K562 (cell line): Measurements from ENCODE around the gene C6orf47. TPM values are rescaled to one million over a fixed set of nuclear protein-coding genes. Genes with fewer than 3 reads are reported as not detected.

Source experiments
- CHD7 ChIP-seq: fragments of 200-600 bp; sonication (generic); IDR thresholded peaks from one replicate; pipeline ENCODE4 v1.6.1; 2012; ENCODE audit warnings: mild to moderate bottlenecking, low read depth, low read length, inconsistent platforms
- DLX4 ChIP-seq: fragments of 250-450 bp; sonication (Bioruptor Pico); IDR thresholded peaks from 2 replicates; pipeline ENCODE4 v1.6.1; 2021; ENCODE audit warnings: mild to moderate bottlenecking
- FOXP4 ChIP-seq: sonication (generic); formaldehyde crosslinking; IDR thresholded peaks from 2 replicates; pipeline ENCODE4 v1.8.0; 2022; ENCODE audit warnings: mild to moderate bottlenecking, missing genetic modification reagents, borderline replicate concordance
- HLTF ChIP-seq: fragments of 450-650 bp; IDR thresholded peaks from 2 replicates; pipeline ENCODE4 v1.6.1; 2016
- HNRNPUL1 ChIP-seq: fragments of 200-400 bp; formaldehyde crosslinking; IDR thresholded peaks from 2 replicates; pipeline ENCODE4 v1.6.1; 2017; ENCODE audit warnings: low read length
- HSF4 ChIP-seq: fragments of 250-450 bp; sonication (Bioruptor Pico); IDR thresholded peaks from 2 replicates; pipeline ENCODE4 v2.1.2; 2022; ENCODE audit warnings: mild to moderate bottlenecking, moderate library complexity, borderline replicate concordance
- L3MBTL2 ChIP-seq: fragments of 450-650 bp; IDR thresholded peaks from 2 replicates; pipeline ENCODE4 v1.6.1; 2016; ENCODE audit warnings: mild to moderate bottlenecking, moderate library complexity
- PHF8 ChIP-seq: fragments of 200-600 bp; sonication (generic); IDR thresholded peaks from 2 replicates; pipeline ENCODE4 v1.6.1; 2012; ENCODE audit warnings: mixed run types, mild to moderate bottlenecking, inconsistent platforms, low read length, moderate library complexity, borderline replicate concordance
- POLR3A ChIP-seq: IDR thresholded peaks from 2 replicates; pipeline ENCODE4 v1.6.1; 2011; ENCODE audit warnings: borderline replicate concordance, mild to moderate bottlenecking, moderate library complexity; ENCODE audit not compliant: insufficient read length, insufficient read depth; ENCODE audit errors: extremely low read depth
- RNF2 ChIP-seq: sonication (generic); IDR thresholded peaks from 2 replicates; pipeline ENCODE4 v1.6.1; 2016
- SMAD1 ChIP-seq: fragments of 150-350 bp; IDR thresholded peaks from 2 replicates; pipeline ENCODE4 v1.6.1; 2014; ENCODE audit warnings: low read length, low read depth; ENCODE audit not compliant: partially characterized antibody
- TCFL5 ChIP-seq: fragments of 250-450 bp; sonication (Bioruptor Pico); conservative IDR thresholded peaks from 2 replicates; pipeline ENCODE4 v1.6.1; 2021; ENCODE audit warnings: mild to moderate bottlenecking, moderate library complexity, matching md5 sums
- ZNF121 ChIP-seq: sonication (generic); formaldehyde crosslinking; conservative IDR thresholded peaks from 2 replicates; pipeline ENCODE4 v1.8.0; 2022; ENCODE audit warnings: missing genetic modification reagents
- ZNF778 ChIP-seq: fragments of 450-650 bp; formaldehyde crosslinking; IDR thresholded peaks from 2 replicates; pipeline ENCODE4 v1.4.0; 2020; ENCODE audit warnings: mild to moderate bottlenecking, moderate library complexity
- polyA plus RNA-seq, 8 experiments: library from polyadenylated mRNA; depleted of rRNA in 4 of 8; stranded (reverse) in 5 of 8; unstranded in 3 of 8; fragments of >200 nt; fragmentation: Nextera tagmentation in 2 of 8; fragmentation: Illumina TruSeq in 1 of 8; extraction: Ambion mirVana in 2 of 8; extraction: Trizol in 1 of 8; gene quantifications; 2 replicates each; pipeline versions ENCODE4 v1.2.1 to v1.2.3, GENCODE V29; 2011 to 2014; ENCODE audit warnings: inconsistent platforms in 1 of 8, missing spikeins in 1 of 8
- total RNA-seq, 7 experiments: library from RNA; depleted of rRNA in 6 of 7; stranded (reverse); fragments of >200 nt in 6 of 7; fragmentation: Illumina TruSeq in 2 of 7; extraction: Trizol in 2 of 7; gene quantifications; 2 replicates each; pipeline versions ENCODE4 v1.2.1 to v1.2.3, GENCODE V29; 2011 to 2021; ENCODE audit warnings: low replicate concordance in 1 of 7

Gene C6orf47
- total and polyA plus RNA-seq, 9 of the 15 experiments (the other 6 are each of a cell fraction or from before 2014, with no cell fraction given): 0.14 to 43.8 (median 27.0) TPM

GRCh38 chr6:31620586-31621319 lies 39.8 kb downstream of the C6orf47 start, which contains the start of gene PRRC2A (continued):
- TF ChIP-seq CHD7 (no peak), ZNF778 (CRISPR knock-in tag) (no peak), HNRNPUL1 (no peak), RNF2 (no peak; the same call in none of the 2 replicates), SMAD1 (peak; percentile 47), POLR3A (no peak), HLTF (no peak; the same call in 1 of the 2 replicates), L3MBTL2 (no peak), FOXP4 (CRISPR knock-in tag) (no peak), TCFL5 (CRISPR knock-in tag) (no peak), DLX4 (no peak), PHF8 (peak; percentile 75), HSF4 (CRISPR knock-in tag) (no peak), ZNF121 (CRISPR knock-in tag) (no peak)
